Calu3 (cell line): ENCODE data around the gene EID2B. TPM values are rescaled to one million over a fixed set of nuclear protein-coding genes. Genes with fewer than 3 reads are reported as not detected.

ENCODE experiments used
- BruUV-seq: library from RNA; stranded (reverse); fragments of 400-500 nt; replicated peaks from 2 replicates; lab custom pipeline; 2021; lab: Mats Ljungman, UMichigan
- CTCF ChIA-PET: fragments of 300-600 bp; sonication (Branson Sonifier 250); formaldehyde crosslinking; loops from one replicate; lab custom pipeline; 2022; ENCODE audit warnings: antibody characterized with exemption; lab: Charles Lee
- DNase-seq: peaks from one replicate; pipeline ENCODE4 v3.0.0; 2022
- H3K27ac Mint-ChIP-seq: one replicate; pipeline ENCODE4 v1.8.0; 2022; ENCODE audit warnings: mixed read lengths; ENCODE audit not compliant: unreplicated experiment
- H3K27me3 Mint-ChIP-seq: one replicate; pipeline ENCODE4 v1.8.0; 2022; ENCODE audit warnings: mixed read lengths; ENCODE audit not compliant: unreplicated experiment
- H3K36me3 Mint-ChIP-seq: one replicate; pipeline ENCODE4 v1.8.0; 2022; ENCODE audit warnings: mild to moderate bottlenecking, moderate library complexity, mixed read lengths; ENCODE audit not compliant: insufficient read depth, unreplicated experiment
- H3K4me1 Mint-ChIP-seq: one replicate; pipeline ENCODE4 v1.8.0; 2022; ENCODE audit warnings: mild to moderate bottlenecking, low read depth, mixed read lengths; ENCODE audit not compliant: unreplicated experiment
- H3K4me3 Mint-ChIP-seq: one replicate; pipeline ENCODE4 v1.8.0; 2022; ENCODE audit warnings: mild to moderate bottlenecking, low read depth, moderate library complexity, mixed read lengths; ENCODE audit not compliant: unreplicated experiment
- H3K9me3 Mint-ChIP-seq: one replicate; pipeline ENCODE4 v1.8.0; 2022; ENCODE audit warnings: low read depth, mixed read lengths; ENCODE audit not compliant: unreplicated experiment
- CTCF ChIP-seq: fragments of 200-600 bp; IDR thresholded peaks from one replicate; pipeline ENCODE4 v1.8.0; 2022; ENCODE audit warnings: antibody characterized with exemption; ENCODE audit not compliant: unreplicated experiment
- intact Hi-C: fragments of 100-400 bp; cut with micrococcal nuclease; formaldehyde crosslinking; loops from one replicate; pipeline ENCODE4 v1.10.0; 2022; ENCODE audit not compliant: unreplicated experiment
- total RNA-seq: library from RNA; stranded (reverse); gene quantifications from 2 replicates; pipeline ENCODE4 v1.2.3, GENCODE V29; 2022

Gene EID2B
- total RNA-seq, 1 experiment from 2014 or later = 3.3 TPM

DNA sequence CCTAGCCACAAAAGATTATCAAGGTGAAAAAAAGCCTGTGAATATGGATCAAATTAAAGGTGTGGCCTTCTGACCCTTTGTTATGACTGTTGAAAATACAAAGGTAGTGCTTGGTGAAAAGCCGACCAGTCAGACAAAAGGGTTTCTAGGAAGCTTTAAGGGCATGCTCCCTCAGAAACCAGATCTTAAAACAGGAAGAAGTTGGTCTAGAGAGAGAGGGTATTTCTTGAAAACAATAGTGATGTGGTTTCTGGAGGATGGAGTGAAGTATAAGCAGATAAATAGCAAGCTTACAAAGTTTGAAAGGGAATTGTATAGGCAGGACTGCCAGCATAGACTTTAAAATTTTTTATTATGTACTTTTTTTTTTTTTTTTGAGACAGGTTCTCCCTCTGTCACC is 12.3 kb upstream of the EID2B start:
- H3K4me3 Mint-ChIP-seq = no peak overlapping the region
- H3K27me3 Mint-ChIP-seq = peaks cover 72% of the 10 kb centered on the region
- no peak for DNase-seq
- BruUV-seq = no TSS peak
- H3K36me3 Mint-ChIP-seq = peaks cover 9% of the 10 kb centered on the region
- H3K27ac Mint-ChIP-seq = no peak overlapping the region
- no peak for TF ChIP-seq CTCF
- CTCF ChIA-PET = no interaction called here
- H3K4me1 Mint-ChIP-seq = peaks cover 17% of the 10 kb centered on the region
- no peaks in the 10 kb centered on the region for H3K9me3 Mint-ChIP-seq
- intact Hi-C loops = no loop called here

DNA sequence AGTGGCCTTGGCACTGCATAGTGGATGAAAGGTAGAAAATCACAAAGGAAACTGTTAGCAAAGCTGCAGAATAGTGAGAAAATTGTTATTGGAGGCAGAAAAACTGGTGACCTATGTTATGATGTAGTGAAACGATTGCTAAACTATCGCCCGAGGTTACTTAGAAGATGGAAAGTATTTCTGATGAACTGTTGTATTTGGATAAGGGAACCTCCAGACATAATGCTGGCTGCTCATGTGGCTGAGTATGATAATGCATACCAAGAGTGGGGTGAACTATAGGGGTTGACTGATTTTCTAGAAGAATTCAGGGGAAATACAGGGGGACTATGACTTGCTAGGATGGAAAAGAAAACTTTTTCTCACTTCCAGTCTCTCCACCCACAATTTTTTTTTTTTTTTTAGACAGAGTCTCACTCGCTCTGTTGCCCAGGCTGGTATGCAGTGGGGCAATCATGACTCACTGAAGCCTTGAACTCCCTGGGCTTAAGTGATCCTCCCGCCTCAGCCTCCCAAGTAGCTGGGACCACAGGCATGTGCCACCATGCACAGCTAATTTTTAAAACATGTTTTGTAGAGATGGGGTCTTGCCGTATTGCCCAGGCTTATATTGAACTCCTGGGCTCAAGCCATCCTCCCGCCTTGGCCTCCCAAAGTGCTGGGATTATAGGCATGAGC is 11.7 kb upstream of the EID2B start:
- BruUV-seq = no TSS peak
- Mint-ChIP-seq H3K9me3 (no peaks in the 10 kb centered on the region), H3K4me1 (peaks cover 17% of the 10 kb centered on the region), H3K27ac (no peak overlapping the region), H3K36me3 (peaks cover 15% of the 10 kb centered on the region), H3K4me3 (no peak overlapping the region), H3K27me3 (peaks cover 72% of the 10 kb centered on the region)
- TF ChIP-seq CTCF = no peak
- CTCF ChIA-PET = no interaction called here
- intact Hi-C loops = no loop called here
- DNase-seq = no peak

DNA sequence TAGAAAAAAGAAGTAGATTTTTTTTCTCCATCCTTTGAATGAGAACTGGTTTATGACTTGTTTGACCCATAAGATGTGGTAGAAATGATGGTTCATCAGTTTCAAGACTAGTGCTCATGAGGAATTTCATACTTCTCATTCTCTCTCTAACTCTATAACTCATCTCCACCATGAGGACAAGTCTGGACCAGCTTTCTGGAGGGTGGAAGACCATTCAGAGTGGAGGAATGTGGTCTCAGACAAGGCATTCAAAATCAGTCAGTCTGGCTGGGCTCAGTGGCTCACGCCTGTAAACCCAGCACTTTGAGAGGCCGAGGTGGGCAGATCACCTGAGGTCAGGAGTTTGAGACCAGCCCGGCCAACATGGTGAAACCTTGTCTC is 10.8 kb upstream of the EID2B start:
- DNase-seq = no peak
- peaks cover 19% of the 10 kb centered on the region for H3K36me3 Mint-ChIP-seq
- intact Hi-C loops = no loop called here
- no peak for TF ChIP-seq CTCF
- H3K4me3 Mint-ChIP-seq = no peak overlapping the region
- CTCF ChIA-PET = no interaction called here
- peaks cover 21% of the 10 kb centered on the region for H3K4me1 Mint-ChIP-seq
- H3K27ac Mint-ChIP-seq = no peak overlapping the region
- H3K27me3 Mint-ChIP-seq = peaks cover 72% of the 10 kb centered on the region
- H3K9me3 Mint-ChIP-seq = no peaks in the 10 kb centered on the region
- no TSS peak for BruUV-seq

DNA sequence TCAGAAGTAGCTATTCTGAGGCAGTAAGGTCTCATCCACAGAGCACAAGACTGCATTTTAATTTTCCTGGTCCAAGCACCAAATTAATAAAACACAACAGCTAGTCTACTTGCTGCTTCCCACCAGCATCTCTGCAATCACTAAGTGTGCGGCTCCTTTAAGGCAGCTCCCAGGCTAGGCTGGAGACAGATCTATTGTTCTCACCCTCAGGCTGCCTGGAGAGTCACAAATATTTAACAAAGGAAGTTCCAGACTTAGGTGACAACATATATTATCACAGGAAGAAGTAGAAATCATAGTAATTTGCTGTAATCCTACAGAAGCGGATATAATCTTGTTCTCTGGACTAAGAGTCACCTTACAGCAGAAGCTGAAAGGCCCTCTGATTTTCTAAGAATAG is 9.6 kb upstream of the EID2B start:
- TF ChIP-seq CTCF = no peak
- intact Hi-C loops = no loop called here
- peaks cover 28% of the 10 kb centered on the region for H3K36me3 Mint-ChIP-seq
- no peak for DNase-seq
- BruUV-seq = no TSS peak
- no peaks in the 10 kb centered on the region for H3K9me3 Mint-ChIP-seq
- peaks cover 65% of the 10 kb centered on the region for H3K27me3 Mint-ChIP-seq
- CTCF ChIA-PET = no interaction called here
- H3K4me1 Mint-ChIP-seq = peaks cover 28% of the 10 kb centered on the region
- no peak overlapping the region for H3K27ac Mint-ChIP-seq
- H3K4me3 Mint-ChIP-seq = no peak overlapping the region
